Lower lobe of right lung (tissue), 2 donors: ENCODE measurements around the gene C11orf42. TPM values are rescaled to one million over a fixed set of nuclear protein-coding genes. Genes with fewer than 3 reads are reported as not detected.

Source experiments
- ATAC-seq, 2 donors: fragments of 200-7000 bp; cut with Tn5 transposase; one replicate each; pipeline ENCODE4 v1.9.1; 2020 to 2022; ENCODE audit warnings: mild to moderate bottlenecking in 2 of 2, moderate library complexity in 2 of 2
- DNase-seq: peaks from one replicate; pipeline ENCODE4 v3.0.0-alpha.2; 2020
- H3K27ac ChIP-seq: fragments of 200-600 bp; one replicate; pipeline ENCODE4 v1.8.0; 2022
- H3K27me3 ChIP-seq: fragments of 200-600 bp; one replicate; pipeline ENCODE4 v1.8.0; 2022; ENCODE audit warnings: low read depth
- H3K36me3 ChIP-seq: fragments of 200-600 bp; one replicate; pipeline ENCODE4 v1.8.0; 2022; ENCODE audit warnings: mild to moderate bottlenecking
- H3K4me1 ChIP-seq: fragments of 200-600 bp; one replicate; pipeline ENCODE4 v1.8.0; 2022
- H3K4me3 ChIP-seq: fragments of 200-600 bp; one replicate; pipeline ENCODE4 v1.8.0; 2022; ENCODE audit warnings: mild to moderate bottlenecking
- H3K9me3 ChIP-seq: fragments of 200-600 bp; one replicate; pipeline ENCODE4 v1.8.0; 2022
- CTCF ChIP-seq: fragments of 200-600 bp; IDR thresholded peaks from one replicate; pipeline ENCODE4 v1.8.0; 2022; ENCODE audit warnings: antibody characterized with exemption, mild to moderate bottlenecking
- intact Hi-C: fragments of 100-400 bp; cut with DNase I; formaldehyde crosslinking; loops from one replicate; pipeline ENCODE4 v1.11.0; 2022
- long read RNA-seq: library from polyadenylated mRNA; unstranded; transcript quantifications from one replicate; pipeline ENCODE4 v2.0.0, GENCODE V29; 2021
- total RNA-seq: library from RNA; stranded (reverse); fragmentation: NEBNext Ultra II Directional; extraction: Animal tissue kit (Norgen Biotek cat#: 25700); gene quantifications from one replicate; pipeline ENCODE4 v1.2.1, GENCODE V29; 2021
- donor health status: DM: no; HTN: yes; CAD: no; lungs with severe emphysema.

Gene C11orf42
- total RNA-seq = not detected
- long read RNA-seq, partial matches to known transcripts = 0 of 7 reads
- long read RNA-seq, other reads (novel, unspliced or antisense) = 7 of 7 reads

- Histone ChIP-seq H3K36me3 (peaks cover 43% of the 10 kb centered on the region), H3K4me3 (no peak within 1 kb of the TSS), H3K27ac (no peak within 1 kb of the TSS), H3K4me1 (no peaks in the 10 kb centered on the region), H3K27me3 (no peaks in the 10 kb centered on the region), H3K9me3 (no peaks in the 10 kb centered on the region)
- TF ChIP-seq CTCF = no peak
- DNase-seq (no peak), ATAC-seq (no peak)
- intact Hi-C loops = no loop called here
These were observed at the start of gene C11orf42 for GRCh38 chr11:6205366-6205765. TSS of gene C11orf42 (plus strand) at chr11:6205557. CDS start at chr11:6205616, 59 bp downstream.

- no peaks in the 10 kb centered on the region for H3K36me3 ChIP-seq
- no peaks in the 10 kb centered on the region for H3K9me3 ChIP-seq
- H3K4me1 ChIP-seq = no peaks in the 10 kb centered on the region
- DNase-seq = no peak
- intact Hi-C loops = no loop called here
- no peak for ATAC-seq
- no peak overlapping the region for H3K27ac ChIP-seq
- H3K27me3 ChIP-seq = no peaks in the 10 kb centered on the region
- H3K4me3 ChIP-seq = no peak overlapping the region
- no peak for TF ChIP-seq CTCF
These were observed 48.6 kb upstream of the C11orf42 start for GRCh38 chr11:6156628-6157359.

- DNase-seq = no peak
- TF ChIP-seq CTCF = no peak
- Histone ChIP-seq H3K27me3 (no peaks in the 10 kb centered on the region), H3K9me3 (peaks cover under 1% of the 10 kb centered on the region), H3K4me3 (no peak within 1 kb of the TSS), H3K4me1 (no peaks in the 10 kb centered on the region), H3K36me3 (no peaks in the 10 kb centered on the region), H3K27ac (no peak within 1 kb of the TSS)
- no peak for ATAC-seq
- intact Hi-C loops = no loop called here
These were observed 35.1 kb upstream of the C11orf42 start, which contains the start of gene OR52B2 for GRCh38 chr11:6170226-6170625. TSS of gene OR52B2 (minus strand) at chr11:6170326. CDS start at chr11:6170326, 0 bp downstream.

GRCh38 chr11:6175440-6175839, 29.9 kb upstream of the C11orf42 start:
- no peak for TF ChIP-seq CTCF
- no peak for DNase-seq
- no peak for ATAC-seq
- intact Hi-C loops = no loop called here
- no peak overlapping the region for H3K27ac ChIP-seq
- H3K27me3 ChIP-seq = no peaks in the 10 kb centered on the region
- no peaks in the 10 kb centered on the region for H3K9me3 ChIP-seq
- no peaks in the 10 kb centered on the region for H3K36me3 ChIP-seq
- no peaks in the 10 kb centered on the region for H3K4me1 ChIP-seq
- no peak overlapping the region for H3K4me3 ChIP-seq

GRCh38 chr11:6191742-6192141, 13.6 kb upstream of the C11orf42 start:
- intact Hi-C loops = no loop called here
- no peaks in the 10 kb centered on the region for H3K9me3 ChIP-seq
- no peaks in the 10 kb centered on the region for H3K4me1 ChIP-seq
- DNase-seq (no peak), ATAC-seq (peak; percentile 21 to 64)
- no peaks in the 10 kb centered on the region for H3K36me3 ChIP-seq
- no peak overlapping the region for H3K4me3 ChIP-seq
- no peak overlapping the region for H3K27ac ChIP-seq
- H3K27me3 ChIP-seq = no peaks in the 10 kb centered on the region
- no peak for TF ChIP-seq CTCF
